OCI-LY3 (cell line): ENCODE data around the gene CCDC150.

ENCODE experiments used
- H2AFZ ChIP-seq: fragments of 200-600, 300-600 bp; shearing (Covaris generic); 2 replicates; pipeline ENCODE4 v1.6.0; 2014; ENCODE audit warnings: antibody characterized with exemption, low read depth, low read length
- H3K27ac ChIP-seq: fragments of 200-600, 300-600 bp; sonication (generic); 2 replicates; pipeline ENCODE4 v1.5.1; 2014; ENCODE audit warnings: mild to moderate bottlenecking, low read length, moderate library complexity, mixed read lengths
- H3K27me3 ChIP-seq: fragments of 200-600, 300-600 bp; sonication (generic); 2 replicates; pipeline ENCODE4 v1.6.1; 2014; ENCODE audit warnings: low read depth, low read length, mixed read lengths
- H3K36me3 ChIP-seq: fragments of 200-600, 300-600 bp; sonication (generic); replicated peaks from 2 replicates; pipeline ENCODE3; 2014; ENCODE audit warnings: low read depth, low read length, mixed read lengths
- H3K4me1 ChIP-seq: fragments of 300-600, 200-600 bp; sonication (generic); 2 replicates; pipeline ENCODE4 v1.6.1; 2014; ENCODE audit warnings: low read length, mixed read lengths
- H3K4me2 ChIP-seq: fragments of 200-600, 300-600 bp; sonication (generic); 2 replicates; pipeline ENCODE4 v1.6.1; 2014; ENCODE audit warnings: low read length, mixed read lengths
- H3K4me3 ChIP-seq: fragments of 300-600, 200-600 bp; sonication (generic); 2 replicates; pipeline ENCODE4 v1.5.1; 2014; ENCODE audit warnings: antibody characterized with exemption, mild to moderate bottlenecking, low read length, moderate library complexity
- H3K79me2 ChIP-seq: fragments of 300-600, 200-600 bp; shearing (Covaris generic); 2 replicates; pipeline ENCODE4 v1.6.1; 2014; ENCODE audit warnings: mild to moderate bottlenecking, low read length, mixed read lengths
- H3K9ac ChIP-seq: fragments of 300-600, 200-600 bp; shearing (Covaris generic); 2 replicates; pipeline ENCODE4 v1.6.0; 2014; ENCODE audit warnings: mild to moderate bottlenecking, low read length, moderate library complexity
- H3K9me3 ChIP-seq: fragments of 200-600, 300-600 bp; shearing (Covaris generic); 2 replicates; pipeline ENCODE4 v1.6.1; 2014; ENCODE audit warnings: low read length, mixed read lengths; ENCODE audit not compliant: insufficient read depth
- H4K20me1 ChIP-seq: fragments of 200-600, 300-600 bp; sonication (generic); 2 replicates; pipeline ENCODE4 v1.6.1; 2016; ENCODE audit warnings: low read length, mixed read lengths; ENCODE audit not compliant: insufficient read depth
- CTCF ChIP-seq: fragments of 200-600, 300-600 bp; sonication (generic); IDR thresholded peaks from 2 replicates; pipeline ENCODE4 v1.5.1; 2014; ENCODE audit warnings: antibody characterized with exemption, low read length, low read depth
- EZH2phosphoT487 ChIP-seq: fragments of 200-600 bp; shearing (Covaris generic); IDR thresholded peaks from 2 replicates; pipeline ENCODE4 v1.6.1; 2018; ENCODE audit warnings: antibody characterized with exemption, mixed run types, low read depth

Gene CCDC150

GRCh38 chr2:196592331-196592910 is 47.1 kb upstream of the CCDC150 start:
- Histone ChIP-seq H3K9ac (no peak overlapping the region), H3K4me3 (peak overlapping the region; percentile 85), H3K27me3 (peaks cover 12% of the 10 kb centered on the region; the same call in 1 of the 2 replicates), H4K20me1 (no peaks in the 10 kb centered on the region), H3K9me3 (no peaks in the 10 kb centered on the region), H3K27ac (no peak overlapping the region), H3K4me1 (no peaks in the 10 kb centered on the region), H3K79me2 (no peaks in the 10 kb centered on the region), H2AFZ (no peak overlapping the region), H3K36me3 (no peaks in the 10 kb centered on the region), H3K4me2 (peak overlapping the region; percentile 76)
- TF ChIP-seq EZH2phosphoT487 (no peak), CTCF (no peak)

GRCh38 chr2:196592911-196593881 is 46.3 kb upstream of the CCDC150 start, which contains the start of gene HECW2:
Gene HECW2, minus strand, starts transcription at chr2:196593554.
- no peaks in the 10 kb centered on the region for H3K79me2 ChIP-seq
- peak within 1 kb of the TSS; percentile 22; the same call in 1 of the 2 replicates for H3K9ac ChIP-seq
- H2AFZ ChIP-seq = peak within 1 kb of the TSS; percentile 33; the same call in 1 of the 2 replicates
- H3K9me3 ChIP-seq = no peaks in the 10 kb centered on the region
- TF ChIP-seq EZH2phosphoT487 (no peak), CTCF (no peak)
- no peaks in the 10 kb centered on the region for H3K36me3 ChIP-seq
- H3K4me1 ChIP-seq = no peaks in the 10 kb centered on the region
- H3K4me3 ChIP-seq = peak within 1 kb of the TSS; percentile 85
- peak within 1 kb of the TSS; percentile 76 for H3K4me2 ChIP-seq
- no peaks in the 10 kb centered on the region for H4K20me1 ChIP-seq
- H3K27me3 ChIP-seq = peaks cover 12% of the 10 kb centered on the region; the same call in 1 of the 2 replicates
- no peak within 1 kb of the TSS for H3K27ac ChIP-seq

- Histone ChIP-seq H3K4me1 (no peaks in the 10 kb centered on the region), H3K27me3 (peaks cover 12% of the 10 kb centered on the region; the same call in 1 of the 2 replicates), H3K36me3 (no peaks in the 10 kb centered on the region), H3K9me3 (no peaks in the 10 kb centered on the region), H2AFZ (no peak overlapping the region), H3K79me2 (no peaks in the 10 kb centered on the region), H3K9ac (no peak overlapping the region), H3K4me3 (no peak overlapping the region), H3K4me2 (no peak overlapping the region), H4K20me1 (no peaks in the 10 kb centered on the region), H3K27ac (no peak overlapping the region)
- TF ChIP-seq EZH2phosphoT487 (no peak), CTCF (no peak)
Measured at GRCh38 chr2:196594158-196594557, 45.4 kb upstream of the CCDC150 start.

- Histone ChIP-seq H3K4me1 (no peaks in the 10 kb centered on the region), H3K79me2 (no peaks in the 10 kb centered on the region), H3K4me3 (no peak overlapping the region), H3K27ac (no peak overlapping the region), H3K27me3 (0 out of 2 replicates have a peak, but pooled peaks cover 5% of the 10 kb centered on the region), H4K20me1 (no peaks in the 10 kb centered on the region), H3K9me3 (no peaks in the 10 kb centered on the region), H2AFZ (no peak overlapping the region), H3K36me3 (no peaks in the 10 kb centered on the region), H3K9ac (no peak overlapping the region), H3K4me2 (no peak overlapping the region)
- TF ChIP-seq CTCF (no peak), EZH2phosphoT487 (no peak)
Measured at GRCh38 chr2:196597531-196597930, 42.0 kb upstream of the CCDC150 start.
